Activated naive CD4-positive, alpha-beta T cell treated with anti-CD3 and anti-CD28 coated beads, Interleukin-2, amount 50 U/mL, for 72 hours (primary cell): ENCODE data around the gene WWP2. TPM values are rescaled to one million over a fixed set of nuclear protein-coding genes. Genes with fewer than 3 reads are reported as not detected.

ENCODE experiments used
- ATAC-seq, 2 donors: fragments of 150-1000 bp; cut with Tn5 transposase; 2 replicates each; pipeline ENCODE4 v1.10.0; 2021; ENCODE audit warnings: mild to moderate bottlenecking in 2 of 2, moderate library complexity in 2 of 2
- DNase-seq, 2 donors: peaks; one replicate each; pipeline ENCODE4 v3.0.0; 2021 to 2022; ENCODE audit warnings: low spot score in 2 of 2
- H3K27ac Mint-ChIP-seq, 2 donors: one replicate each; pipeline ENCODE4 v1.8.0; 2022; ENCODE audit warnings: mild to moderate bottlenecking in 2 of 2, mixed read lengths in 2 of 2
- H3K36me3 Mint-ChIP-seq, 2 donors: one replicate each; pipeline ENCODE4 v1.8.0; 2022; ENCODE audit warnings: mixed read lengths in 2 of 2
- H3K9me3 Mint-ChIP-seq, 2 donors: one replicate each; pipeline ENCODE4 v1.8.0; 2022; ENCODE audit warnings: mixed read lengths in 2 of 2
- total RNA-seq, 2 donors: library from RNA; stranded (reverse); gene quantifications; one replicate each; pipeline ENCODE4 v1.2.3, GENCODE V29; 2022

WWP2 gene
- total RNA-seq, 2 donors from 2014 or later: 48.2 to 51.9 TPM

DNA sequence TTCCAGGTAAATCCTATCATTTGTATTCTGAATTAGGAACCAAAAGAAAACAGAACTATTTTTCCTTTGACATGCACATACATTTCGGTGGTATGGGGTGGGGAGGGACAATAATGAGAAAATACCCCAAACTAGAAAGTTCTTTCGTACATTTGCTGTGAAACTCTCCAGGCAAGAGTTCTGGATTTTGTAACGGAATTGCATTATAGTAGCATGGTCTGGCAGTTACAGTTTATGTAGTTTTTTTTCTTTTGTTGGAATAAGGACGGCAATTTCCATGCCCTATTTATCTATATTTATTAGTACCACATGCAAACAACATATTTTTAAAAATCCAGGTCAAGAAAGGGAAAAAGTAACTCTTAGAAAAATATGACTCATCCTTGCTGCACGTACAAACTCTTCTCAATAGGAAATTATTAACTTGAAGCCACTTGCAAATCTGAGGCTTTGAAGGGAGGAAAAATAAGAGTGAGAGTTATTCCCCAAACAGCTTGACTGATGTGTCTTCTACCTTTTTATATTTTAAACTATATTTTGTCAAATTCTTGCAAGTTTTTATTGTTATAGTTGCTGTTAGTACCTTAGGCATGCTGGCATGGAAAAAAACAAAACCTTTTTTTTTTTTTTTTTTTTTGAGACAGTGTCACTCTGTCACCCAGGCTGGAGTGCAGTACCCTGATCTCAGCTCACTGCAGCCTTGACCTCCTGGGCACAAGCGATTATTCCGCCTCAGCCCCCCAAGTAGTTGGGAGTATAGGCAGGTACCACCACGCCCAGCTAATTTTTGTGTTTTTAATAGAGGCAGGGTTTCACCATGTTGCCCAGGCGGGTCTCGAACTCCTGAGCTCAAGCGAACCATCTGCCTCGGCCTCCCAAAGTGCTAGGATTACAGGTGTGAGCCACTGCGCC, 69.3 kb downstream of the WWP2 start:
- H3K27ac Mint-ChIP-seq: no peak overlapping the region
- DNase-seq (no peak), ATAC-seq (no peak)
- no peaks in the 10 kb centered on the region for H3K9me3 Mint-ChIP-seq
- H3K36me3 Mint-ChIP-seq: no peaks in the 10 kb centered on the region

DNA sequence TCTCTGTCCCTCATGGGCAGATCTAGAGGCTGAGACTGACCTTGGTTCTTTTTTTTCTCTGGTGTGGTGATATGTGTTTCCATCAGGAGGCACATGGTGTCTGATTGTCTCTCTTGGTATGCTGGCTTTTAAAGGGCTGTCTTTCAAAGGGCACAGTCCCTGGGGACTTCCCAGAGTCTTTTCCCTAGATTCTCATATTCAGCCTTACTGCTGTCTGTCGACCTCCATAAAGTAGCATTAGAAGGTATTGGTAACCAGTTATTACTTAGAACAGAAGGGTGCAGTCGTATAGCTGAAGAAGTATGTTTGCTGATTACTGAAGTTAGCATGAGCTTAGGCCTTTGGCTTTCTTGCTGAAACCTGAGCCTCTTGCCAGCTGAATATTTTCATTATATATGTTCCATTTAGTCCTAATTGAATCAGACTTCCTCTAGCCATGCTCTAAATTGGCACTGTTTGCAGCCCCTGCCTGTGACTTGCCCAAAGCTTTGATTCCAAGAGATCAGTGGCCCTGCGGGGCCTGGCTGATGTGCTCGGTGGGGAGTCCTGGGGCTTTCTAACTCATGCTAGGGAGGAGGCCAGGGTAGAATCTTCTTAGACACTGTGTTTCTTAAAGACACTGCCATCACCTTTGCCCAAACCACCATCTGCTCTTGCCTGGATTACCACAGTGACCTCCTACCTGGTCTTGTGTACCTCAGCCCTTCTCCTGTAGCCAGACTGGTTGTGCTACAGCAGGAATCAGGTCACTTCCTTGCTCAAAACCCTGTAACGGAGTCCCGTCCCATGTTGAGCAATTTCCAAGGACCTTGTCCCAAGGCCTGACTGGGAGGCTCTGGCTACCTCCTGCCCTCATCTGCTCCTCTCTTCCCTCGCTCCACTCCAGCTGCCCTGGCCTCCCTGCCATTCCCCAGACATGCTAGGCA, 71.5 kb downstream of the WWP2 start:
- Mint-ChIP-seq H3K9me3 (no peaks in the 10 kb centered on the region), H3K36me3 (no peaks in the 10 kb centered on the region), H3K27ac (peak overlapping the region; percentile 56 to 62)
- no peak for ATAC-seq
- no peak for DNase-seq

- peak overlapping the region in 1 of 2 donors; percentile 36 for H3K27ac Mint-ChIP-seq
- H3K9me3 Mint-ChIP-seq: no peaks in the 10 kb centered on the region
- H3K36me3 Mint-ChIP-seq: no peaks in the 10 kb centered on the region
- DNase-seq: no peak
- no peak for ATAC-seq
These were observed 72.8 kb downstream of the WWP2 start for GRCh38 chr16:69834807-69835466.

DNA sequence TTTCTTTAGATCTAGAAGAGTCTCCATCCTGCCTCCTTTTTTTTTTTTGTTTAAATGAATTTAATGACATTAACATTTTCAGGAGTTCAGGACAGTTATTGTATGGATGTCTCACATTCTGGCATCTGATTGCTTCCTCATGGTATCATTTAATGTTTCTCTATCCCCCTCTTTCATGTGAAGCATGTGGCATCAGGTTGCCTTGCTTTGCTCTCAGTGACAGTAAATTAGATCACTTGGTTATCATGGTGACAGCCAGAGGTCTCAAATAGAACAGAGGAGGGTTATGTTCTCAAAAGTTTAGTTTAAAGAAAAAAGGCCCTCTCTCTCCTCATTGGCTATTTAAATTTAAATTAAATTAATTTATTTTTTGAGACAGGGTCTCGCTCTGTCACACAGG, 74.1 kb downstream of the WWP2 start:
- DNase-seq (no peak), ATAC-seq (no peak)
- Mint-ChIP-seq H3K9me3 (no peaks in the 10 kb centered on the region), H3K36me3 (peaks cover 0 to 7% of the 10 kb centered on the region in 2 donors), H3K27ac (no peak overlapping the region)

- DNase-seq: no peak
- no peak for ATAC-seq
- H3K27ac Mint-ChIP-seq: peak overlapping the region in 1 of 2 donors; percentile 90
- H3K36me3 Mint-ChIP-seq: peaks cover 0 to 7% of the 10 kb centered on the region in 2 donors
- no peaks in the 10 kb centered on the region for H3K9me3 Mint-ChIP-seq
These were observed 75.2 kb downstream of the WWP2 start for GRCh38 chr16:69837380-69837779.

GRCh38 chr16:69838489-69838888, 76.4 kb downstream of the WWP2 start:
- H3K36me3 Mint-ChIP-seq: peaks cover 0 to 7% of the 10 kb centered on the region in 2 donors
- ATAC-seq (no peak), DNase-seq (no peak)
- no peaks in the 10 kb centered on the region for H3K9me3 Mint-ChIP-seq
- H3K27ac Mint-ChIP-seq: no peak overlapping the region

- DNase-seq (no peak), ATAC-seq (no peak)
- Mint-ChIP-seq H3K36me3 (peaks cover 0 to 7% of the 10 kb centered on the region in 2 donors), H3K9me3 (no peaks in the 10 kb centered on the region), H3K27ac (no peak overlapping the region)
These were observed 77.1 kb downstream of the WWP2 start for GRCh38 chr16:69839240-69839688.

DNA sequence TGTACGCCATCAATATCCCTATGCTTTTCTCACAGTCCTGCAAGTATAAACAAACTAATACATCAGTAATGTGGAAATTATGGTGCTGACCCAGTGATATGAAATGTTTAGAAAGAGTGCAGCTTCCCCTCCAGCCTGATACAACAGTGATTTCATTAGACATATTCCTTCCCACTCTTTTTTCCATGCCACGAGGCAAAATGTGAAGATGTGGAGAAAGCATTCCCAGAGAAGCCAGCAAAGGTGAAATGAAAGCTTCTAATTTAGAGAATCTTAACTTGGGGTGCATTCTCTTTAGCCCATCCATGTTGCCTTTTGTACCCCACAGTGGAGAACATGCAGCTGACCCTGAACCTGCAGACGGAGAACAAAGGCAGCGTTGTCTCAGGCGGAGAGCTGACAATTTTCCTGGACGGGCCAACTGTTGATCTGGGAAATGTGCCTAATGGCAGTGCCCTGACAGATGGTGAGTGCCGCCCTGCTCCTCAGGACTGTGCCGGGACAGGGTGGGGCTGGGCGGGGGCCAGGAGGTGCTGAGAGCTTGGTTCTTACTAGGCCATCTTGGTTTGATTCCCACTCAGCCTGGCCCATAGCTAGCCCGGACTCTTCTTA, 77.8 kb downstream of the WWP2 start:
- ATAC-seq: no peak
- no peak for DNase-seq
- Mint-ChIP-seq H3K9me3 (no peaks in the 10 kb centered on the region), H3K36me3 (peaks cover 0 to 7% of the 10 kb centered on the region in 2 donors), H3K27ac (no peak overlapping the region)

- H3K9me3 Mint-ChIP-seq: no peaks in the 10 kb centered on the region
- ATAC-seq: no peak
- DNase-seq: no peak
- H3K36me3 Mint-ChIP-seq: peaks cover 0 to 7% of the 10 kb centered on the region in 2 donors
- H3K27ac Mint-ChIP-seq: peak overlapping the region in 1 of 2 donors; percentile 8
These were observed 78.8 kb downstream of the WWP2 start for GRCh38 chr16:69840975-69841374.

DNA sequence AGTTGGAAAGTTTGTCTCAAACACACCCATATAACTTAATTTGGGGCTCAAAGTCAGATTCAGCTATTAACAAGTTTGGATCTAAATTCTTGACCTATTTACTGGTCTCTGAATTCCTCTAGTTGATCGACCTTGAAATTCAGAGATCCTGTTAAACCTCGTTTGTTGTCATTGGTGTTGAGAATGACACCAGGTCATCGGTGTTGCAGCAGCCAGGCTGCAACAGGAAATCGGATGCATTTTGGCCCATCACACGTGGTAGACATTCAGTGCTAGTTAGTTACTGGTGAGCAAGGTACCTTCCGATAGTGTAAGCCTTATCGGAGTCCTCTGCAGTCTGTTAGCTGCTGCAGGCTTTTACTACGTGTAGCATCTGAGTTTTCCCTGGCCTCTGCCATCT, 82.3 kb downstream of the WWP2 start:
- no peak for ATAC-seq
- Mint-ChIP-seq H3K9me3 (no peaks in the 10 kb centered on the region), H3K36me3 (peaks cover 0 to 7% of the 10 kb centered on the region in 2 donors), H3K27ac (no peak overlapping the region)
- no peak for DNase-seq

DNA sequence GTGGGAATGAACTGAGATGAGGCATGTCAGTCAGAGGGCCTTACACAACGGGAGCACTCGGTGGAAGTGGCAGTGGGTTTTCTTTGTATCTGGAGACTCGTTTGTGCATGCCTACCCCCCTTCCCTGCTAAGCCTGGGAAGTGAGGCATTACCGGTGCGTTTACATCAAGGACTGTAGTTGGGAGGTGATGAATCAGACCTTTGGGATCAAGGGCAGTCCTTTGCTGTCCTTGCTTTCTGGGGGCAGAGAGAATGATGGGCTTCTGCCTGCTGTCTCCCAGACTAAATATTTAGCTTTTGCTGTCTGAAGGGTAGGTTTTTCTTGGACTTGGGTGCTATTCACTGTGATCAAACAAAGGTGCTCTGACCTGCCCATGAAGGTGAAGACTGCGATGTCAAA, 83.0 kb downstream of the WWP2 start:
- H3K36me3 Mint-ChIP-seq: peaks cover 0 to 7% of the 10 kb centered on the region in 2 donors
- no peak overlapping the region for H3K27ac Mint-ChIP-seq
- ATAC-seq (no peak), DNase-seq (no peak)
- H3K9me3 Mint-ChIP-seq: no peaks in the 10 kb centered on the region

DNA sequence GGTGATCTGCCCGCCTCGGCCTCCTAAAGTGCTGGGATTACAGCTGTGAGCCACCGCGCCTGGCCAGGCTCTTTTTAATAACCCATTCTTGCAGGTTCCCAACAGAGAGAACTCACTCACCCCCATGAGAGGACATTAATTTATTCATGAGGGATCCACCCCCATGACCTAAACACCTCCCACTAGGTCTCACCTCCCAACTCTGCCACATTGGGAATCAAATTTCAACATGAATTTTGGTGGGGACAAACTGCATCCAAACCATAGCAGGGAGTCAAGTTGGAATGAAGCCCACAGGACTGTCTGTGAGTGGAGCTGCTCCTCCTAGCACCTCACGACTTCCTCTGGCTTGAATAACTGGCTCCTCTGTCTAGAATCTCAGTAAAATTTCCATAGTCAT, 85.5 kb downstream of the WWP2 start:
- no peak for ATAC-seq
- no peak for DNase-seq
- H3K9me3 Mint-ChIP-seq: no peaks in the 10 kb centered on the region
- H3K27ac Mint-ChIP-seq: no peak overlapping the region
- H3K36me3 Mint-ChIP-seq: no peaks in the 10 kb centered on the region

DNA sequence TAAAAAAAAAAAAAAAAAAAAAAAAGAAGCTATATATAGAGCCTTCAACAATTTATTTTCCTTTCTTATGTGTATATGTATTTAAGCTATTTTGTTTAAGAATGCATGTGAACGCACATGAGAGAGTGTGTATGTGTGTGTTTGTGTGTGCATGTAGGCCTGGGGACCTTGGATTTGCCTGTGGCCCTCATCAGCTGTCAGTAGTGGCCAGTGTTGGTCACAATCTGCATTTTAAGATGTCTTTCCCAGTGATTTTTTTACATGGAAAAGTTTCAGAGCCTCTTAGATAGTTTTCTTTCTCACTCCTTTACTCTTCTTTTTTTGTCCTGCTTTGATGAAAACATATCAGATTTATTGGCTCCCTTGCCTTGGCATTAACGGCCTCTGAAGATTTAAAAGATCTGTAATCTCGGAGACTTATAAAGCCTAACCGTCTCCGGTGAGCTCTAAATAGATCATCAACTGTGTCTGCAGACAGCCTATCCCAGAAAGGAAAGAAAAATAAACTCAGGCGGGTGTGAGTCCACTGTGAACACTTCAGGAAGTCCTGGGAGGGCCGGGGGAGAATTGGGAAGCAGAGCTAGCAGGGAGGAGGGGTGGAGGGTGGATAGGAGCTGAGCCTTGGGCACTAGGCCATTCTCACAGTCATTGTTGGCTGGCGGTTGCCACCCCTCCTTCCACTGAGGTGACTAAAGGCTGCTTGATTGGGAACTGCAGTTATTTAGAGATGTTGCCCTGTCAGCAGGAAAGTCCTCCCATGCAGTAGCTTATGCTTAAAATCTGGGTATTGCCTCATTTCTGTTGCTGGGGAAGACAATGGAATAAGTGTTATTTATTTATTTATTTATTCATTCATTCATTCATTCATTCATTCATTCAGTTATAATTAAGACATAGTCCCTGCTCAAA, 86.8 kb downstream of the WWP2 start:
- no peak for ATAC-seq
- no peak for DNase-seq
- Mint-ChIP-seq H3K36me3 (no peaks in the 10 kb centered on the region), H3K9me3 (no peaks in the 10 kb centered on the region), H3K27ac (no peak overlapping the region)

GRCh38 chr16:69851491-69852240, 89.5 kb downstream of the WWP2 start:
- no peak for DNase-seq
- ATAC-seq: no peak
- no peaks in the 10 kb centered on the region for H3K9me3 Mint-ChIP-seq
- no peak overlapping the region for H3K27ac Mint-ChIP-seq
- H3K36me3 Mint-ChIP-seq: no peaks in the 10 kb centered on the region

DNA sequence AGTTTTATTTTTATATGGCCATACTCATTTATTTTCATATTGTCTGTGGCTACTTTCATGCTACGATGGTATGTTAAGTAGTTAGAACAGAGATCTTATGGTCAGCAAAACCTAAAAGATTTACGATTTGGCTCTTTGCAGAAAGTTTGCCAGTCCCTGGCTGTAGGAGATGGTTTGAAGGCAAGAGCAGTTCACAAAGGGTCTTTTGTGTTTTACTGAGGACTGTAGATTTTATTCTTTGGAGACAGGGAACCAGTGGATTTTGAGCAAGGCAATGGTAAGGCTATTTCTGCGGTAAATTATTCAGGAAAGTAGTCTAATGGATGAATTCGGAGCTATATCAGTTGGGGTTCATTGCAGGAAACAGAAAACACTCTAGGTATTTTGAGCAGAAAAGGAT, 90.7 kb downstream of the WWP2 start:
- no peaks in the 10 kb centered on the region for H3K9me3 Mint-ChIP-seq
- no peak for ATAC-seq
- no peak overlapping the region for H3K27ac Mint-ChIP-seq
- no peak for DNase-seq
- no peaks in the 10 kb centered on the region for H3K36me3 Mint-ChIP-seq
